HG03025 (cell line): ENCODE measurements around the gene PURA.
"Not testable (repeated sequence)": the region's sequence is repeated elsewhere in the genome, so short reads cannot be mapped to it uniquely, and the experiment has no call there.

ENCODE experiments used
- ATAC-seq: cut with Tn5 transposase; IDR thresholded peaks from one replicate; pipeline ENCODE4 v1.9.1; 2021; ENCODE audit warnings: mild to moderate bottlenecking, moderate library complexity; ENCODE audit not compliant: unreplicated experiment, low FRiP score

The PURA gene

DNA sequence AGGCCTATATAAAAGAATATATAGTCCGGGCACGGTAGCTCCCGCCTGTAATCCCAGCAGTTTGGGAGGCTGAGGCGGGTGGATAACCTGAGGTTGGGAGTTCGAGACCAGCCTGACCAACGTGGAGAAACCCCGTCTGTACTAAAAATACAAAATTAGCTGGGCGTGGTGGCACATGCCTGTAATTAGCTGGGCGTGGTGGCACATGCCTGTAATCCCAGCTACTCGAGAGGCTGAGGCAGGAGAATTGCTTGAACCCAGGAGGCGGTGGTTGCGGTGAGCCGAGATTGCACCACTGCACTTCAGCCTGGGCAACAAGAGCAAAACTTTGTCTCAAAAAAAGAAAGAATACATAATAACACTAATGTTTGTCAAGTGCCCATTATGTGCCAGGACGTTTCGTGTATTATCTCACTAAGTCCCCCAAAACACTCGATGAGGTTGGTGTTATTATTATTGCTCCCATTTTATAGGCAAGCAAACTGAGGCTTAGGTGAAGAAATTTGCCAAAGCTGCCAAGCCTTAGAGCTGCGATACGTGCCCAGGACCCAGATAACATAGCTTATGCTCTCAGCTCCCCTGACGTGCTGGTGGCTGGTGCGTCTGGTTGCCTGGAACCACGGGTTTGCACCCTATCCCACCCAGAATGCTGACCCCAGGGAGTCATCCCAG, 40.9 kb downstream of the PURA start:
- not testable (repeated sequence) for ATAC-seq

- ATAC-seq = peak; percentile 90
Observed at GRCh38 chr5:140157032-140157781, 43.3 kb downstream of the PURA start.

DNA sequence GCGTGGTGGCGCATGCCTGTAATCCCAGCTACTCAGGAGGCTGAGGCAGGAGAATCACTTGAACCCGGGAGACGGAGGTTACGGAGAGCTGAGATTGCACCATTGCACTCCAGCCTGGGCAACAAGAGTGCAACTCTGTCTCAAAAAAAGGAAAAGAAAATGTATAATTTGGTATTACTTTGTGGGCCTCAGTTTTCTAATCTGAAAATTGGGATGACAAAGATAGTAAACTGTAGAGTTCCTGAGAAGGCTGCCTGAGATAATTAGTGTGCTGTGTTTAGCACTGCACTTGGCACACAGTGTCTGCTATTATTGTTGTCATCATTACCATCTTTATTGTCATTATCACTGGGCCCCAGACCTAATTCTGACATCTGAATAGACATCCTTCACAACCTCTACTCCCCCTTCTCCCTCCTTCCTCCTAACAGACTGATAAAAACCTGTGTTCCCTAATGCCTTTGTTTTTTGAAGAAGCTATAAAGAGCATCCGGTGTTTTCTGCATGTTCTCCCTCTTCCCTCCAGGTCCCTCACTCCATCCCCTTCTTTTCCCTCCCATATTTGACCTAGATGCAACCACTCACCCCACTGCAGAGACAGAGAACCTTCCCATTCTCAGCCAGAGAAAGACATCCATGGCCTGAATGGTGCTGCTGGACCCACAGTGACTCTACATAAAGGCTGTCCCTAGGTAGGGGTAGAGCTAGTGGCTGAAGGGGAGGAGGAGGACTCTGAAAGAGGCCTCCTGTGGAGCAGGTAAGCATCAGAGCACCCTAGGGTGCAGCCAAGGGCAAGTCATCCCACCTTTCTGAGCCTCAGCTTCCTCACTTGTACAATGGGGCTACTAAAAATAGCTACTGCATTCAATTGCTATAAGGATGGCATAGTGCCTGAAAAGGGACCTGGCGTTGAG, 45.4 kb downstream of the PURA start:
- no peak for ATAC-seq

GRCh38 chr5:140162275-140162674, 48.4 kb downstream of the PURA start:
- no peak for ATAC-seq

GRCh38 chr5:140162781-140163180, 48.9 kb downstream of the PURA start:
- no peak for ATAC-seq

DNA sequence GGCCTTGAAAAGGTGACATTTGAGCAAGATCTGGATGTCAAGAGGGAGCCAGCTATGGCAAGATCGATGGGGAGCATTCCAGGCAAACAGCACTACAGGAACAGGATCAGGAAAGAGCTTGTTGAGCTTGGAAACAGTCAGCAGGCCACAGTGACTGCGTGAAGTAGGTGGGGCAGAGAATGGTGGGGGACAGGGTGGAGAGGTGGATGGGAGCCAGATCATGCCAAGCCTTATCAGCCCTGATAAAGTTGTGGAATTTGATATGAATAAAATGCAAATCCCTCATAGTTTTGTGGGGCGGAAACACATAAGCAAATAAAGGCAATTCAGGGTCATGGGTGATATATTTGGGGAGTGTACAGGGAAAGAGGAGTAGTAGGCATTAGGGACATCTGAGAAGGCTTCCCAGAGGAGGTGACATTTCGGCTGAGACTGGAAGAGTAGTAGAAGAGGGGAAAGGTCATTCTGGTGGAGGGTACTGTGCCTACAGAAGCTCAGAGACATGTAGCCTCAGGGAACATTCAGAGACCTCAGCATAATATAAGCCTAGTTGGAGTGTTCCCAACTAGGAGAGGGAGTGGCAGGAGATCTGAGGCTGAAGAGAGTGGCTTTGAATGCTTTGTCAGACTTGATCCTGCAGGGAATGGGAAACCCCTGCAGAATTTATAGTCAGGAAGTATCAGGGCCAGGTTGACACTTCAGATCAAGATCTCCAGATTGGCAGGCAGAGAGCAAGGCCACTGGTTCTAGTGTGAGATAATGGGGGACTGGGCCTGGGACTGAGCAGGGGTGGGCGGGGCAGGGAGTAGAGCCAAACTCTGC, 51.4 kb downstream of the PURA start:
- ATAC-seq = no peak

GRCh38 chr5:140165923-140166270, 52.0 kb downstream of the PURA start:
- no peak for ATAC-seq

- no peak for ATAC-seq
Observed at GRCh38 chr5:140166911-140167310, 53.0 kb downstream of the PURA start.

DNA sequence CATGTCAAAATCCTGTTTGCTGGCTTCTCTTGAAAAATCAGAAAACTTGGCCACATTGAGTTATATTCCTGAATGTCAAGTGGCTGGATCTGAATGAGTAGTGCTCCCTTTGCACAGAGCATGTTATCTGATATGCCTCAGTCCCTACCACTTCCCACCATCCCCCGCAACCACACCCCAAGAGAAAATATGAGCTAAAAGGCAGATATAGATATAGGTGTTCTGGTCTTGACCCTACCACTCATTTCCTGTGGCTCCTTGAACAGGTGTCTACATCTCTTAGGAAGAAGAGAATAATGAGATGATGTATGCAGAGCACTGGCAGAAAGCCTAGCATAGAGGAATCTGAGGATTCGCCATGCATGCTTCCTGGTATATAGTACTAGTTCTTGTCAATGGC, 54.5 kb downstream of the PURA start:
- no peak for ATAC-seq

DNA sequence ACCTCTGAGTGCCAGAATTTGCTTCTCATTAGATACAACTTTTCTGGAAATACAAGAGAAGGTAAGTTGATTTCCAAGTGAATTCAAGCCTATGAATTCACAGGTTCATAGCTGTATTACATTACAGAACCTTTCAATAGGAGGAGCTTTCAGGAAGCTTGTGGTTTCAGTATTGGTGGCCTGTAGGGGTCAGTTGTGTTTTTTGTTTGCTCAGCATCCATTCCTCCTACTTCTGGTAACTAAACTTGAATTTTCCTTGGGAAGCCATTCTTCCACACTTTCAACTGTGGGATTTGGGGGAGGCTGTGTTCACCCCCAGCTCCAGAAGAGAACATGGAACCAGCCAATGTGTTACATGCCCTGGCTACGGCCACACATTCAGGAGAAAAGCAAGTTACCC, 55.5 kb downstream of the PURA start:
- no peak for ATAC-seq

- ATAC-seq = no peak
Observed at GRCh38 chr5:140172483-140172882, 58.6 kb downstream of the PURA start.

DNA sequence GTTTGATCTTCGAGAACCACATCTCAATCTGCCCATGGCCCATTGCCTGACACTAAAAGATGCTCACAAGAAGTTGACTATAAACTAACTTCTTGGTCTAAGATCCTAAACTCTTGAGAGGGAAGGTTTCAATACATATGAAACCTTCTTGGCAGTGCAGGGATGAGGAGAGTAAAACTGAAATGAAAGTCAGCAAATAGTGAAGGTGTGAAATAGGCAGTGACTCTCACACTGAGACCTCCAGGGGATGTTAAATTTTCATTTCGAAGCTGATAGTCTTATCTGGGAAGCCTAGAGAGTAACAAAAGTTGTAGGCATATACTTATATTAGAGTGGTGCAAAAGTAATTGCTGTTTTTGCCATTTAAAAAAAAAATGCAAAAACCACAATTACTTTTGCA, 60.1 kb downstream of the PURA start:
- no peak for ATAC-seq

DNA sequence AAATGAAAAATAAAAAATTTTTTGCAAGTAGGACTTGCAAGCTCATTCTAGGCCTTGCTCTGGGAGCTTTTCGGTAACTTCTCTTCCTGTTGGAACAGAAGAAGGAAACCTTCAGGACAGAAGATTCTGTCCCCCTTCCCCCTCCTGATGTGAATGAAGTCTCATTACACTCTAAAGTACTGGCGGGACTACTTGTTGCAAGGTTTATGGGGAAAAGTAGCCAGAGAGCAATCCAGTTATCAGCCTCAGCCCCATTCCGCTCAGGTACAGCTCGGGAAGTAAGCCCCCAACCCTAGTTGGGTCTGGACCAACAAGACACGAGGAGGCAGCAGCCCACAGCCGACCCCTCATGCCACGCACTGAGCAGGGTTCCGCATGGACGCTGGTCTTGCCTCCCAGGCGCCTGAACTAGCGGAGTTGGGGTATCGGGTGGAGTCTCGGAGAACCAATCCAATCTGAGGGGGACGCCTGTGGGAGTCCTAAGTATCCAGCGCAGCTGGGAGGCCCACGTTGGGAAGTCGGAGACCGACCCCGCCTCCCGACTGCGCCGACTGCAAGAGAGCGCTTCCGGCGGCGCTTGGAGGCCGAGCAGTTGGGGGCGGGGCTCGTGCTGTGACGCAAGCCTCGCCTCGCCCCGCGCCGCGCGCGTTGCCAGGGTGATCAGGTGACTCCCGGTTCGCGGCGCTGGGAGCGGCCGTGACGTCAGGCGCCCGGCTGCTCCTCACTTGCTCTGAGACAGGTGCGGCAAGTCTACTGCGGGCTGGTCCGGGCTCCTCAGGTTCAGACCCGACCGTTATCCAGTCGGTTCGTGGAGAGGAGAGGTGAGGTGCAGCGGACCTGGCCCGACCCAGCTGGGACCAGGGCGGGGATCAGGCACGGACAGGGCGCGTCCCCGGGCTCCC, 60.8 kb downstream of the PURA start, which contains the start of gene CYSTM1:
Gene CYSTM1 (plus strand): TSS at position 724 of the 902 bp plus-strand sequence. CDS start 19,278 bp downstream, outside the sequence.
- ATAC-seq = peak; percentile 91
